ENCODE data around the gene ELOVL7. TPM values are rescaled to one million over a fixed set of nuclear protein-coding genes. Genes with fewer than 3 reads are reported as not detected.
"Not testable (repeated sequence)": the region's sequence is repeated elsewhere in the genome, so short reads cannot be mapped to it uniquely, and the experiment has no call there.

The ELOVL7 gene
- total RNA-seq, 4 donors from 2014 or later, result 1.2 to 7.0 (median 5.3) TPM

DNA sequence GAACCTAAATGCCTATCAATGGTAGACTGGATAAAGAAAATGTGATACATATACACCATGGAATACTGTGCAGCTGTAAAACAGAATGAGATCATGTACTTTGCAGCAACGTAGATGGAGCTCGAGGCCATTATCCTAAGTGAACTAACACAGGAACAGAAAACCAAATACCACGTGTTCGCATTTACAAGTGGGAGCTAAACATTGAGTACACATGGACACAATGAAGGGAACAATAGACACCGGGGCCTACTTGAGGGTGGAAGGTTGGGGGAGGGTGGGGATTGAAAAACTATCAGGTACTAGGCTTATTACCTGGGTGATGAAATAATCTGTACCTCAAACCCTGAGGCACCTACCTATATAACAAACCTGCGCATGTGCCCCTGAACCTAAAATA lies 121.7 kb downstream of the ELOVL7 start:
- 75% methylated on average over 6 of the region's 6 CpGs for WGBS
- intact Hi-C loops (cut with DNase I), result no loop called here

GRCh38 chr5:60719329-60719728 lies 124.7 kb downstream of the ELOVL7 start:
- H3K4me1 ChIP-seq, result no peaks in the 10 kb centered on the region
- no peaks in the 10 kb centered on the region for H3K36me3 ChIP-seq
- intact Hi-C loops (cut with DNase I), result no loop called here
- H3K27me3 ChIP-seq, result no peaks in the 10 kb centered on the region
- no peak overlapping the region for H3K4me3 ChIP-seq
- DNase-seq (ENCODE audit: extremely low spot score), result no peak
- no peaks in the 10 kb centered on the region for H3K9me3 ChIP-seq
- H3K27ac ChIP-seq (replicated peaks in 1 of 4), result no peak overlapping the region
- TF ChIP-seq POLR2A (IDR thresholded peaks at IDR 0.05; ENCODE audit: low read depth) (no peak), POLR2AphosphoS5 (IDR thresholded peaks at IDR 0.05) (no peak), EP300 (IDR thresholded peaks at IDR 0.05) (no peak)
- TF ChIP-seq, protein P1, sequence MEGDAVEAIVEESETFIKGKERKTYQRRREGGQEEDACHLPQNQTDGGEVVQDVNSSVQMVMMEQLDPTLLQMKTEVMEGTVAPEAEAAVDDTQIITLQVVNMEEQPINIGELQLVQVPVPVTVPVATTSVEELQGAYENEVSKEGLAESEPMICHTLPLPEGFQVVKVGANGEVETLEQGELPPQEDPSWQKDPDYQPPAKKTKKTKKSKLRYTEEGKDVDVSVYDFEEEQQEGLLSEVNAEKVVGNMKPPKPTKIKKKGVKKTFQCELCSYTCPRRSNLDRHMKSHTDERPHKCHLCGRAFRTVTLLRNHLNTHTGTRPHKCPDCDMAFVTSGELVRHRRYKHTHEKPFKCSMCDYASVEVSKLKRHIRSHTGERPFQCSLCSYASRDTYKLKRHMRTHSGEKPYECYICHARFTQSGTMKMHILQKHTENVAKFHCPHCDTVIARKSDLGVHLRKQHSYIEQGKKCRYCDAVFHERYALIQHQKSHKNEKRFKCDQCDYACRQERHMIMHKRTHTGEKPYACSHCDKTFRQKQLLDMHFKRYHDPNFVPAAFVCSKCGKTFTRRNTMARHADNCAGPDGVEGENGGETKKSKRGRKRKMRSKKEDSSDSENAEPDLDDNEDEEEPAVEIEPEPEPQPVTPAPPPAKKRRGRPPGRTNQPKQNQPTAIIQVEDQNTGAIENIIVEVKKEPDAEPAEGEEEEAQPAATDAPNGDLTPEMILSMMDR (IDR thresholded peaks at IDR 0.05), result no peak

More for the DNA sequence above, 121.7 kb downstream of the ELOVL7 start:
- H3K27ac ChIP-seq (replicated peaks in 1 of 4), result no peak overlapping the region
- H3K27me3 ChIP-seq, result no peaks in the 10 kb centered on the region
- DNase-seq (ENCODE audit: extremely low spot score), result no peak
- no peaks in the 10 kb centered on the region for H3K9me3 ChIP-seq
- H3K4me1 ChIP-seq, result no peaks in the 10 kb centered on the region
- H3K4me3 ChIP-seq, result no peak overlapping the region
- TF ChIP-seq EP300 (IDR thresholded peaks at IDR 0.05) (no peak), POLR2AphosphoS5 (IDR thresholded peaks at IDR 0.05) (no peak), POLR2A (IDR thresholded peaks at IDR 0.05; ENCODE audit: low read depth) (no peak)
- TF ChIP-seq, protein P1 (IDR thresholded peaks at IDR 0.05), result no peak
- H3K36me3 ChIP-seq, result no peaks in the 10 kb centered on the region

GRCh38 chr5:60718166-60718892 lies 125.7 kb downstream of the ELOVL7 start:
- no peaks in the 10 kb centered on the region for H3K9me3 ChIP-seq
- no peaks in the 10 kb centered on the region for H3K36me3 ChIP-seq
- H3K27me3 ChIP-seq, result no peaks in the 10 kb centered on the region
- no peak overlapping the region for H3K27ac ChIP-seq (replicated peaks in 1 of 4)
- TF ChIP-seq POLR2AphosphoS5 (IDR thresholded peaks at IDR 0.05) (no peak), EP300 (IDR thresholded peaks at IDR 0.05) (no peak)
- TF ChIP-seq, protein P1 (IDR thresholded peaks at IDR 0.05), result no peak
- intact Hi-C loops (cut with DNase I), result no loop called here
- H3K4me1 ChIP-seq, result no peaks in the 10 kb centered on the region
- H3K4me3 ChIP-seq, result no peak overlapping the region
- 90% methylated on average over 3 of the region's 3 CpGs for WGBS
- DNase-seq (ENCODE audit: extremely low spot score), result no peak

GRCh38 chr5:60715201-60715928 lies 128.7 kb downstream of the ELOVL7 start:
- no CpG with 5 or more reads among the region's 3 CpGs for WGBS
- H3K27me3 ChIP-seq; H3K27ac ChIP-seq (replicated peaks in 1 of 4); H3K36me3 ChIP-seq; H3K4me3 ChIP-seq; DNase-seq (ENCODE audit: extremely low spot score); H3K9me3 ChIP-seq; H3K4me1 ChIP-seq; intact Hi-C loops (cut with DNase I): not testable (repeated sequence)

DNA sequence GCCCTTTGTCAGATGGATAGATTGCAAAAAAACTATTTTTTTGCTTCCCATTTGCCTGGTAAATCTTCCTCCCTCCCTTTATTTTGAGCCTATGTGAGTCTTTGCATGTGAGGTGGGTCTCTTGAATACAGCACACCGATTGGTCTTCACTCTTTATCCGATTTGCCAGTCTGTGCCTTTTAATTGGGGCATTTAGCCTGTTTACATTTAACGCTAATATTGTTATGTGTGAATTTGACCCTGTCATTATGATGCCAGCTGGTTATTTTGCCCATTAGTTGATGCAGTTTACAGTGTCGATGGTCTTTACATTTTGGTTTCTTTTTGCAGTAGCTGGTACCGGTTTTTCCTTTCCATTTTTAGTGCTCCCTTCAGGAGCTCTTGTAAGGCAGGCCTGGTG lies 131.1 kb downstream of the ELOVL7 start:
- H3K4me1 ChIP-seq, result no peaks in the 10 kb centered on the region
- H3K27me3 ChIP-seq, result no peaks in the 10 kb centered on the region
- no peak for TF ChIP-seq EP300 (IDR thresholded peaks at IDR 0.05)
- TF ChIP-seq POLR2A (IDR thresholded peaks at IDR 0.05; ENCODE audit: low read depth), result no peak
- TF ChIP-seq, protein P1 (IDR thresholded peaks at IDR 0.05), result no peak
- TF ChIP-seq POLR2AphosphoS5 (IDR thresholded peaks at IDR 0.05), result no peak
- no peak for DNase-seq (ENCODE audit: extremely low spot score)
- H3K27ac ChIP-seq (replicated peaks in 1 of 4), result no peak overlapping the region
- no peaks in the 10 kb centered on the region for H3K36me3 ChIP-seq
- no peaks in the 10 kb centered on the region for H3K9me3 ChIP-seq
- H3K4me3 ChIP-seq, result no peak overlapping the region
- intact Hi-C loops (cut with DNase I), result no loop called here
- 85% methylated on average over 5 of the region's 5 CpGs for WGBS

DNA sequence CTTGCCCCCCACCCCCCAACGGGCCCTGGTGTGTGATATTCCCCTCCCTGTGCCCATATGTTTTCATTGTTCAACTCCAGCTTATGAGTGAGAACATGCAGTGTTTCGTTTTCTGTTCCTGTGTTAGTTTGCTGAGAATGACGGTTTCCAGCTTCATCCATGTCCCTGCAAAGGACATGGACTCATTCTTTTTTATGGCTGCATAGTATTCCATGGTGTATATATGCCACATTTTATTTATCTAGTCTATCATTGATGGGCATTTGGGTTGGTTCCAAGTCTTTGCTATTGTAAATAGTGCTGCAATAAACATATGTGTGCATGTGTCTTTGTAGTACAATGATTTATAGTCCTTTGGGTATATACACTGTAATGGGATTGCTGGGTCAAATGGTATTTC lies 132.2 kb downstream of the ELOVL7 start:
- not testable (repeated sequence) for H3K36me3 ChIP-seq, H3K4me1 ChIP-seq

More for the DNA sequence above, 132.2 kb downstream of the ELOVL7 start:
- H3K27me3 ChIP-seq; H3K9me3 ChIP-seq; DNase-seq (ENCODE audit: extremely low spot score); intact Hi-C loops (cut with DNase I); H3K4me3 ChIP-seq; H3K27ac ChIP-seq (replicated peaks in 1 of 4): not testable (repeated sequence)
- WGBS, result 89% methylated on average over 3 of the region's 3 CpGs

Data from esophagus muscularis mucosa (tissue), 4 donors.